GM19452 (cell line): ENCODE measurements around the gene PCSK1N.
"Not testable (repeated sequence)": the region's sequence is repeated elsewhere in the genome, so short reads cannot be mapped to it uniquely, and the experiment has no call there.

Experiments
- ATAC-seq: cut with Tn5 transposase; IDR thresholded peaks from one replicate; pipeline ENCODE4 v1.9.1; 2021; ENCODE audit not compliant: unreplicated experiment

The PCSK1N gene

DNA sequence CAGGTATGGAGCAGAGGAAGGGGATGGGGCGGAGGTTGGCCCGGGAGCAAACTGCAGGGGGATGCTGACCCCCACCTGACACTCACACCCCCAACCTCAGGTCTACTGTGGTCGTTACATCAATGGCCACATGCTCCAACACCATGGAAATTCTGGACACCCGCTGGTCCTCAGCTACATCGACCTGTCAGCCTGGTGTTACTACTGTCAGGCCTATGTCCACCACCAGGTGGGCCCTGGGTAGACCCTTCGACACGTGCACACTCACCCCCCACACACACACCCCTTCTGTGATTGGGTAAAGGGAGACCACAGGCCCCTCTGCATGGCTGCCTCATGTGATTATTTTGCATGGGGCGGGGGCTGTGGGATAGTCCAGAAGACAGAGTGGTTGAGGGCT lies 11.3 kb downstream of the PCSK1N start:
- no peak for ATAC-seq

DNA sequence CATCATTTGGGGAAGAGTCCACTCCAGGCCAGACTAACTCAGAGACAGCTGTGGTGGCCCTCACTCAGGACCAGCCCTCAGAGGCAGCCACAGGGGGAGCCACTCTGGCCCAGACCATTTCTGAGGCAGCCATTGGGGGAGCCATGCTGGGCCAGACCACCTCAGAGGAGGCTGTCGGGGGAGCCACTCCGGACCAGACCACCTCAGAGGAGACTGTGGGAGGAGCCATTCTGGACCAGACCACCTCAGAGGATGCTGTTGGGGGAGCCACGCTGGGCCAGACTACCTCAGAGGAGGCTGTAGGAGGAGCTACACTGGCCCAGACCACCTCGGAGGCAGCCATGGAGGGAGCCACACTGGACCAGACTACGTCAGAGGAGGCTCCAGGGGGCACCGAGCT lies 12.4 kb downstream of the PCSK1N start:
- no peak for ATAC-seq

DNA sequence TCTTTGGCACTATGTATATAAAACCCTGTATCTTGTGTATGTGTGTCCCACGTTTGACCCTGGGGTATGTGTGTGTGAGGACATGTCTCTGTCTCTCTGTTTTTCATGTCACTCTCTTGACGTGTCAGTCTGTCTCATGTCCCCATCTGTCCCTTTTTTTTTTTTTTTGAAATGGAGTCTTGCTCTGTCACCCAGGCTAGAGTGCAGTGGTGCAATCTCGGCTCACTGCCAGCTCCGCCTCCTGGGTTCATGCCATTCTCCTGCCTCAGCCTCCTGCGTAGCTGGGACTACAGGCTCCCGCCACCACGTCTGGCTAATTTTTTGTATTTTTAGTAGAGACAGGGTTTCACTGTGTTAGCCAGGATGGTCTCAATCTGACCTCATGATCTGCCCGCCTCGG lies 16.0 kb downstream of the PCSK1N start:
- not testable (repeated sequence) for ATAC-seq

DNA sequence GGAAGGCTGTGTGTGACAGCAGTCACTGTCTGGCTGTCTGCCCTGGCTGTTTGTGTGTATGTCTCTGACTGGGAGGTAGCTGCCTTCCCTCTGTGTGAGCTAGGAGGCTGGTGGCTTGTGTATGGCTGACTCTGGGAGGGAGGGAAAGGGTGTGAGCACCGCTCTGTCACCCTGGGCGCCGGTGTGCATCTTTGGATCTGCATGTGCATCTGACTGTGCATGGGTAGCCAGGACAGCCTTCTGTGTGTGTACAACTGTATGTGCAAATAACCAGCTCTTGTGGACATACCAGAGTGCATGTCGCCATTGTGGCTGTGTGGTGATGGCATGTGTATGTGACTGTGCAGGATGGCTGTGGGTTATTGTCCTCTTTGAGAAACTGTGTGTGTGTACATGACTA lies 16.5 kb downstream of the PCSK1N start:
- no peak for ATAC-seq

DNA sequence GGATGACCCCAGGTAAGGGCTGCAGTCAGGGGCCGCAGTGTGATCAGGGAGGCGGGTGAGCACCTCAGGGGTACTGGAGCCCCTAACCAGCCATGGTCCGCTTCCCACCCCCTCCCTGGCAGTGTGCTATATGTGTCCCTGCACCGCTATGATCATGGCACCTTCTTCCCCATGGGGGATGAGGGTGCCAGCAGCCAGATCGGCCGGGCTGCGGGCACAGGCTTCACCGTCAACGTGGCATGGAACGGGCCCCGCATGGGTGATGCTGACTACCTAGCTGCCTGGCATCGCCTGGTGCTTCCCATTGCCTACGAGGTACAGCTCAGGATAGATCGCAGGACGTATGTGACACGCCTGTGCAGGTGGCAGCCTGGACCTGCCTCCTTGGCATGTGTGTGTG lies 17.3 kb downstream of the PCSK1N start:
- ATAC-seq = no peak

DNA sequence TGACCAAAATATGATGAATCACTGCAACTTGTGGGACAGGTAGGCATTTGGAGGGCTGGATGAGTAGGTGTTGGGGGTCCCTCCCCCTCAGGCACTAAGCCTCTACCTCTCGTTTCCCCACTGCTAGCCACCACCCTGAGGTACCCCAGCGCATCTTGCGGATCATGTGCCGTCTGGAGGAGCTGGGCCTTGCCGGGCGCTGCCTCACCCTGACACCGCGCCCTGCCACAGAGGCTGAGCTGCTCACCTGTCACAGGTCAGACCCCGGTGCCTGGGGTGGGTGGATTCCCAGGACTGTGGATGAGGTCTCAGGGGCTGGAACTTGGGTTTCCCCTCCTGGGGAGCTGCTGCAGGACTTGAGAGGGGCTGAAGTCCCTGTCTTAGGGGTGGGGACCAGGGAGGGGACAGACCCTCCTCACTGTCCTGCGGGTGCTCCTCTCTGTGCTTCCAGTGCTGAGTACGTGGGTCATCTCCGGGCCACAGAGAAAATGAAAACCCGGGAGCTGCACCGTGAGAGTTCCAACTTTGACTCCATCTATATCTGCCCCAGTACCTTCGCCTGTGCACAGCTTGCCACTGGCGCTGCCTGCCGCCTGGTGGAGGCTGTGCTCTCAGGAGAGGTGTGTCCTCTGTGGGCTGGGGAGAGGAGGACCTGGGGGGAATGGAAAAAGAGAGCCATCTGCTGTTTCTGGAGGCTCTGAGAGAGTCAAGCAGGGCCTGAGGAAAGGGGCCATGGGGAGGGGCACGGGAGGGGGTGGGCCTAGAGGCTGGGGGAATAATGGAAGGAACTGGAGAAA lies 19.2 kb downstream of the PCSK1N start:
- ATAC-seq = no peak

DNA sequence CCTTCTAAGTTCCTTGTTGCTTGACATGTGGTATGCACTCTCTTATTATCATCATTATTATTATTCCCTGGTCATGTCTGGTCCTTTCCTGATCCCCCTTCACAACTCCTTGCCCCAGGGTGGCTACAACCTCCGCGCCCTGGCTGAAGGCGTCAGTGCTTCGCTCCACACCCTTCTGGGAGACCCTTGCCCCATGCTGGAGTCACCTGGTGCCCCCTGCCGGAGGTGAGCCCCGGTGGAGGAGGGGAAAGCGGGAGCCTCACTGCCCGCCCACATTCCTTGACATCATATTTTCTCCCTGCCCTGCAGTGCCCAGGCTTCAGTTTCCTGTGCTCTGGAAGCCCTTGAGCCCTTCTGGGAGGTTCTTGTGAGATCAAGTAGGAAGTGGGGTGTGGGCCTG lies 20.1 kb downstream of the PCSK1N start:
- no peak for ATAC-seq

DNA sequence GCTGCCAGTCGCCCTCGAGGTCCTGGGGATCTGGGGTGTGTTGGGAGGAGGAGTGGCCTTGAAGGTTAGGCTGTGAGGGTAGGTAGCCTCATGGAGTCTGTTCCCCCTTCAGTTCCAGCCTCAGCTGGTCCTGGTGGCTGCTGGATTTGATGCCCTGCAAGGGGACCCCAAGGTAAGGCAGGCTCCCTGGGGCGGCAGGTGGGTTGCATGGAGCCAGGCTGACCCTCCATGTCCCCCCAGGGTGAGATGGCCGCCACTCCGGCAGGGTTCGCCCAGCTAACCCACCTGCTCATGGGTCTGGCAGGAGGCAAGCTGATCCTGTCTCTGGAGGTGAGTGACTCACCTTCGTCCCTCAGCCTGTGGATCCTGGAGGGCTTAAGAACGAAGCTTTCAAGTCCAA lies 20.7 kb downstream of the PCSK1N start:
- no peak for ATAC-seq

DNA sequence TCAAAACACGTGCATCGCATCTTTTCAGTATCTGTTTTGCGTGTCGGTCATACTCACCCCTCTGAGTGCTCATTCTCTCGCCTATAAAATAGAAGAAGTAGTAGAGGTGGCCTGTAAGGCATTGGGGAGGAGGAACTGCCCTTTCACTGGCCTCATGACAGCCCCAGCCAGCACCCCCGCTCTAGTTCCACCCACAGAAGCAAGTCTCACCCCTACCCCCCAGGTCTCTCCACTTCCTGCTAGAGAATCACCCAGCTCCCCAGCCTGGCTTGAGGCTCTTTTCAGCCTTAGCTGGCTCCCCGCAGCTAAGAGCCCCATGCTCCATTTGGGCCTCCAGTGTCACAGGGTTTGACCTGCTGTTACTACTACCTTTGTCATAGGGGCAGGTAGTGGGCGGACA lies 21.8 kb downstream of the PCSK1N start:
- ATAC-seq = no peak

DNA sequence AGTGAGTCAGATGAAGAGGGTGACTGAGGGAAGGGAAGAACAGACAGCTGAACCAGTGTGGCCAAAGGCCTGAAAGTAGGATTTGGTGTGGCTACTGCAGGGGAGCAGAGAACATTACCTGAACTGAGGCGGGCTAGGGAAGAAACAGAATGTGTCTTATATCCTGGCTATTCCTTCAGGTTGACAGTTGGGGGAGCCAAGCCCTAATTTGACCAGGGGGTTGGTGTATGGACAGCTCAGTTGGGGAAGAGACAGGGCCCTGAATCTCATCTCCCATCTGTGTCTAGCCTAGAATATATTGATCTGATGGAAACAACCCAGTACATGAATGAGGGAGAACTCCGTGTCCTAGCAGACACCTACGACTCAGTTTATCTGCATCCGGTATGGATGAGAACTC lies 29.3 kb downstream of the PCSK1N start:
- no peak for ATAC-seq

DNA sequence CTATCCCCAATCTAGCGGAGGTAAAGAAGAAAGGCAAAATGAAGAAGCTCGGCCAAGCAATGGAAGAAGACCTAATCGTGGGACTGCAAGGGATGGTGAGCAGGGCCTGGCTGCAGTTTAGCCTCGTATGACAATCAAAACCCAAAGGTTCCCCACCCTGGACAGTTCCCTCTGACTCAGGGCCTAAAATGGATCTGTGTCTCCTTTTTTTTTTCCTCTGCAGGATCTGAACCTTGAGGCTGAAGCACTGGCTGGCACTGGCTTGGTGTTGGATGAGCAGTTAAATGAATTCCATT lies 32.6 kb downstream of the PCSK1N start:
- no peak for ATAC-seq

DNA sequence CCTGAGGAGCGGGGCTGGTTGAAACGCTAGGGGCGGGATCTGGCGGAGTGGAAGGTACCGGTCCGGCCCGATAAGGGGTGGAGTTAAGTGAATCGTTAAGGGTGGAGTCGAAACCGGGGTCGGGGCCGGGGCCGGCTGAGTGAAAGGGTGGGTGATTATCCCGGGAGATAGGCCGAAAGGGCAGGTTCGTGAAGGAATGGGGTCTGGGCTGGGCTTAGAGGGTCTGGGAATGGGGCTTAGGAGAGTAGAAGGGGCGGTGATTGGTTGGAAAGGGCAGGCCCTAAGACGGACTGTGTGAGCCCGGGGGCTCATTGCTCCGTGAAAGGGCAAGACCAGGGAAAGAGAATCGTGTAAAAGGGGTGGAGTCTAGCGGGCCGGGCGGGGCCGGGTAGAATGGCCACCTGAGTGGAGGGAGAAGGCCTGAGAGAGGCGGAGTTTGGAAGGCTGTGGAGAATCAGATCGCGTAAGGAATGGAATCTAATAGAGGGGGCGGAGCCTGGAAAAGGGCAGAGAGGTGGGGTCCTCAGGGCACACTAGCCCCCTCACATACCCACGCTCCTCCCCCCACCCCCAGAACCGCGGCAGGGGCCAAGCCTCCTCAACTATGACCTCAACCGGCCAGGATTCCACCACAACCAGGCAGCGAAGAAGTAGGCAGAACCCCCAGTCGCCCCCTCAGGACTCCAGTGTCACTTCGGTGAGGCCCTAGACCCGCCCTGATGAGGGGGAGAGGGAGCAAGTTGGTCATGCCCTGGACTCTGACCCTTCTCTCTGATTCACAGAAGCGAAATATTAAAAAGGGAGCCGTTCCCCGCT lies 33.1 kb downstream of the PCSK1N start:
- ATAC-seq = peak; percentile 47

DNA sequence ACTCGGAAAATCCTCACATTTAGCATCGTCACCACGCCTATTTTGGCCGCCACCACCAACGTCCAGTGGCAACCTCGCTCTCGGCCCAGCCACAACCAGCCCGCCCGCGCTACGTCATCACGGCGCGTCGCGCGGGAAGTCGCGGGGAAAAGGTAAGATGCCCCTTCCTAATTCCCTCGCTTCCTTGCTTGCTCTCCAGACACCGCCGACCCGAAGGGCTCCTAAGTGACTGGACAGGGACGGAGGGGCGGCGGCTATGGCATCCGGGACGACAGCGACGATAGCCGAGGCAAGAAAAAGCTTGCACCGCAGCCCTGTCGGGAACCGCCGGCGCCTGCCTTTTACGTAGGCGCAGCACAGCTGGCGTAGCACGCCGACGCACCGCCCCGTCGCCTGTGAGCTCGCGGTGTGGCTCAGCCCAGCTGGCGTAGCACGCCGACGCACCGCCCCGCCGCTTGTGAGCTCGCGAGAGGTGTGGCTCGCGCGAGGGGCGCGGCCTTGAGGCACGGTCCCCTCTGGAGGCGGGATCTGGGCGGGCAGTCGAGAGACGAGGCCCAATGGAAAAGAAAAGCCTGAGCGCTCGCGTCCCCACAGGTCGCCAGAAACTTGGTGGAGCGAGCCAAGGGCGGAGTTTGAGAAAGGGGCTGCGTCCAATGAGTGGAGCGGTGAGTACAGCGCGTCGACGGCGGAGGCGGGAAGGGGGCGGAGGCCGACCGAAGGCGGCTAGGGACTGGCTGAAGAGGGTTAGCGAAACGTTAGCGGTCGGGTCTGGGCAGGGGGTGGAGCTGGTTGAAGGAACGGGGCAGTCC lies 33.9 kb downstream of the PCSK1N start, which contains the start of gene HDAC6:
TSS of gene HDAC6 (plus strand) at position 788 of the 809 bp plus-strand sequence. CDS start 626 bp downstream, outside the sequence.
- peak; percentile 91 for ATAC-seq

DNA sequence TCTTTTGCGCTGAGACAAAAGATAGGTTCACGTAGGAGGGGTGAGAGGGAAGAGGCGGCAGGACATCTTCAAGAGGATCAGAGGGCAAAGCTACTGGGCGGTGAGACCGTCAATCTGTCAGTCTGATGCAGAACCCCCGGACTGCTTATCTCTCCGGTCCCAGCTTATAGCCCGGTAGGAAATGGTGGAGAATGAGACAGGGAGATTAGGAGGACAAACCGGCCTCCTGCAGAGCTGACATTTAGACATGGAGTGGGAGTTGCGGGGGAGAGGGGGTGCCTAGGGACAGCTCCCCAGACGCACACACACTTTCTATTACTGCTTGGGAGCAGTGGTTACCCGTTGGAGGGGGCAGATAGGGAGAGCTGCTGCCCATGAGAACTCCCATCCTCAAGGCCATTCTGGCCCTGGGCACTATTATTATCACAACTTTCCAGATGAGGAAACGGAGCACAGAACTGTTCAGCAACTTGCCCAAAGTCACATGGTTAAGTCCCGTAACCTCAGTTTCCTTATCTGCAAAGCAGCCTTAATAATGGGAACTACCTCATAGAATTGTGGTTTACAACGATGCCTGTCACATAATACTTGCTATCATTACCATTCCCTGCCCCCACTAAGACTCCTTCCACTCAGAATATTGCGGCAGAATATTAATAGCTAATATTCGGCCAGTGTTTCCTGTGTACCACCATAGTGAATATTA lies 34.7 kb downstream of the PCSK1N start:
- no peak for ATAC-seq

DNA sequence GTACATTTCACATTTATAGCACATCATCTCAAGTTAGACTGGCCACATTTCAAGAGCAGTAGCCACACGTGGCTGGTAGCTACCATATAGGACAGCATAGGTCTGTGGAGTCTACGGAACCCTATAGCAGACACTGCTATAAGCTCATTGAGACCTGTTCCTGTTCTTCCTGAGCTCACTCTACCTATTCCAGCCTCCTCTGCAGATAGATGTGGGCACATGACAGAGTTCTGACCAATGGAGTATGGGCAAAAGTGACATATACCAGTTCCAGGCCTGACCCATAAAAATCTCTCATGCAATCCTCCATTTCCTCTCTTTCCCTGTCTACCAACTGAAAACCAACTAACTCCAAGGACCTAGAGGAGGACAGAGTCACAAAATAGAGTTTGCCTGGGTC lies 37.1 kb downstream of the PCSK1N start:
- ATAC-seq = no peak

DNA sequence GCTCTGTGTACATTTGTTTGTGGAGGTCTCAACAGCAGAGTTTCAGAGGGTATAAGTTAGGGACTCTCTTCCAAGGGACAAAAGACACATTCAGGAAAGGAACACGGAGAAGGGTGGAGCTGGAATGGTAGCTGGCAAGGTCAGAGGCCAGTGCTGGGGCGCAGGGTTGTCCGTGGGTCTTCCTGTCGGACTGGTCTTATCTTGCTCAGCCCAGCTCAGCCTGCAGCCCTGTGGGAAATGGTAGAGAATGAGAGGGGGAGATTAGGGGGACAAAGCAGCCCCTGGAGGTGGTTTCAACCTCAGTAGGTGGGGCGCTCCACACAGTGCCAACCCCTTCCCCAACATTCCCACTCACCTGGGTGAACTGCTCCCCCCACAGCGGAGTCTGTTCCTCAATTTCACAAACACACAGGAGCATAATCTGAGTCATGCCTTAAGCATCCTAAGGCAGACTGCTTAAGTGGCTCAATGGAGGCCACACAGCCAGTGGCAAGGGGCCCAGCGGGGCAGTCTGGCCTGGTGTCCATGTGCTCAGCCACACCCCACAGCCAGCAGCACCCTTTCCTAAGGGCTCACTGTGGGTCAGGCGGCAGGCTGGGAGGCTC lies 40.4 kb downstream of the PCSK1N start:
- no peak for ATAC-seq

DNA sequence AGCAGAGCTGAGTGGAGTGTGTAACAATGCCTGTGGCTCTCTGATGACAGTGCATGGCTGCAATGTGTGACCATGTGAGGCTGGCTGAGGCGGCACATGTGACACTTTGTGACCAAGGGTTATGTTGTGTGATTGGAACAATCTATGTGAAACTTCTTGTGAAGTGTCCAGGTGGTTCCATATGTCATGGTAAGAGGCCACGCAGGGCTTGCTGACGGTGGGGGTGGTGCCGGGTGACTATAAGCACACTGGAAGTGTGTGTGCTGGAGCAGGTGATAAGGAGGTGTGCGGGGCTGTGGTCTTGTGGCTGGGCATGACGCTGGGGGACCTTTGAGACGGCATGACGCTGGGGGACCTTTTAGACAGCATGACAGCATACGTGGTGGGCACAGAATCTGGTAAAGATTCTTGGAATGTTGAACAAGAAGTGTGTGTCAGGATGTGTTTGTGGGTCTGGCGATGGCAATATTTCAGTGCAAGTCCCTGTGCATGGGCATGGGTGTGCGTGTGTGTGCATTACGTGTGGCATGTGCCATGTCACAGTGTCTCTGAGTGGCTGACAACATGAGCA lies 41.0 kb downstream of the PCSK1N start:
- ATAC-seq = no peak

DNA sequence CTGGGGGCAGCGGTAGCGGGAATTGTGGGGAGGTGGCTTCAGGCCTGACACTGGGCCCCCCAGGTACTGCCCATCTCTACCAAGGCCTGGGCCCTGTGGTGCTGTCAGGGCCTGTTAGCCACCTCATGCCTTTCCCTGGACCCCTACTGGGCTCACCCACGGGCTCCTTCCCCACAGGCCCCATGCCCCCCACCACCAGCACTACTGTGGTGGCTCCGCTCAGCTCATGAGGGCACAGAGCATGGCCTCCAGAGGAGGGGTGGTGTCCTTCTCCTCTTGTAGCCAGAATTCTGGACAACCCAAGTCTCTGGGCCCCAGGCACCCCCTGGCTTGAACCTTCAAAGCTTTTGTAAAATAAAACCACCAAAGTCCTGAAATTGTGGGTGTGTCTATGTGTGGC lies 41.5 kb downstream of the PCSK1N start:
- ATAC-seq = no peak

DNA sequence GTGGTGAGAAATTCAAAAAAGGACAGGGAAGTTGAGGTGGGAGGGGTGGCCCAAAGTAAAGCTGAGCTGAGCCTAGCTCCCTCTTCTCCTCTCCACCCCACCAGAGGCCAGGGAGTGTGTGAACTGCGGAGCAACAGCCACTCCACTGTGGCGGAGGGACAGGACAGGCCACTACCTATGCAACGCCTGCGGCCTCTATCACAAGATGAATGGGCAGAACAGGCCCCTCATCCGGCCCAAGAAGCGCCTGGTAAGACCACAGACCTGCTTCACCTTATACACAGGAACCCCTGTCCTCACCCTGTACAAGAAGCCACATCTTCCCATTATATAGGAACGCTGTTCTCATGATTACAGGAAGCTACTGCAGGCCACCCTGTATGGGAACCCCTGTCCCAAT lies 43.2 kb downstream of the PCSK1N start:
- no peak for ATAC-seq

DNA sequence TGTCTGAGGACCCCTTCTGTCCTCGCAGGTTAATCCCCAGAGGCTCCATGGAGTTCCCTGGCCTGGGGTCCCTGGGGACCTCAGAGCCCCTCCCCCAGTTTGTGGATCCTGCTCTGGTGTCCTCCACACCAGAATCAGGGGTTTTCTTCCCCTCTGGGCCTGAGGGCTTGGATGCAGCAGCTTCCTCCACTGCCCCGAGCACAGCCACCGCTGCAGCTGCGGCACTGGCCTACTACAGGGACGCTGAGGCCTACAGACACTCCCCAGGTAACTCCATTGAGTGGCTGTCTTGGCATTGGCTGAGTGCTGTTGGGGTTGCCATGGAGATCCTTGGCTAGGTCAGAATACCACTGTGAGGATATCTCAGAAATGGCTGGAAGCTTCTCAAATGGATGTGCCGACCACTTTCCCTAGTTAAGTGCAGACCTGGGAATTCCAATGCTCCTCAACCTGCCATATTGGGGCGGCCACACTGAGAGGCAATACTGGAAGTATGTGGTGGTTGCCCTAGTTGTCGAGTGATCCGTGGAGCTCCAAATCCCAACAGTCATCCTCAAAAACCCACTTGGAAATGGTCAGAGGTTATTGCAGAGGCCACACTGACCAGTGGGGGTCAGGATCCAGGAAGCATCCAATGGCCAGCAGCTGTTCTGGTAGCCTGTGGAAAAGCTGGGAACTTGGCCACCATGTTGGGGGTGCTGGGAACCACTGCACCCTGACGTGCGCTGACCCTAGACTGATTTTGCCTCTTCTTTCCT lies 44.2 kb downstream of the PCSK1N start:
- no peak for ATAC-seq
